H1 (cell line): Measurements from ENCODE around the gene CYP1A2. TPM values are rescaled to one million over a fixed set of nuclear protein-coding genes. Genes with fewer than 3 reads are reported as not detected.
A peak's percentile ranks its signal among the peaks of the same experiment; 100 is the strongest.

Source experiments
- CTCF ChIA-PET: fragments of 300-600 bp; sonication (Branson Sonifier 250); formaldehyde crosslinking; loops from one replicate; lab custom pipeline; 2021; ENCODE audit not compliant: partially characterized antibody; lab: Charles Lee
- POLR2A ChIA-PET: fragments of 300-600 bp; sonication (Branson Sonifier 250); formaldehyde crosslinking; loops from one replicate; lab custom pipeline; 2021; ENCODE audit warnings: inconsistent platforms; ENCODE audit not compliant: partially characterized antibody; lab: Charles Lee
- DNase-seq, 2 experiments: peaks; one replicate each; pipeline versions ENCODE4 v3.0.0 to v3.0.0-alpha.2; 2010 to 2022; ENCODE audit warnings: low spot score in 2 of 2, low read depth in 1 of 2, mixed read lengths in 1 of 2
- FAIRE-seq: peaks from 2 replicates; lab custom pipeline; 2011; peaks lifted over from hg19 to GRCh38; lab: Jason Lieb, UNC
- H2AFZ ChIP-seq: 2 replicates; pipeline ENCODE4 v1.8.1; 2012; ENCODE audit warnings: low read length, inconsistent platforms
- H2AK5ac ChIP-seq: 2 replicates; pipeline ENCODE4 v1.6.1; 2013; ENCODE audit warnings: low read depth, low read length
- H2BK120ac ChIP-seq: replicated peaks from 2 replicates; pipeline ENCODE3; 2013; ENCODE audit warnings: low read depth, low read length, inconsistent platforms
- H2BK12ac ChIP-seq: 2 replicates; pipeline ENCODE4 v1.6.1; 2013; ENCODE audit warnings: low read depth, low read length
- H2BK15ac ChIP-seq: 2 replicates; pipeline ENCODE4 v1.6.1; 2013; ENCODE audit warnings: low read length
- H2BK20ac ChIP-seq: 2 replicates; pipeline ENCODE4 v1.6.1; 2013; ENCODE audit warnings: low read length
- H2BK5ac ChIP-seq: 2 replicates; pipeline ENCODE4 v1.6.1; 2013; ENCODE audit warnings: low read depth, low read length
- H3K14ac ChIP-seq: 2 replicates; pipeline ENCODE4 v1.6.1; 2013; ENCODE audit warnings: inconsistent platforms; ENCODE audit not compliant: insufficient read length
- H3K18ac ChIP-seq: 2 replicates; pipeline ENCODE4 v1.6.1; 2013; ENCODE audit warnings: low read length; ENCODE audit errors: extremely low read depth
- H3K23ac ChIP-seq: 2 replicates; pipeline ENCODE4 v1.6.1; 2013; ENCODE audit warnings: inconsistent platforms; ENCODE audit not compliant: insufficient read length
- H3K23me2 ChIP-seq: 2 replicates; pipeline ENCODE4 v1.6.1; 2013; ENCODE audit warnings: low read depth, low read length
- H3K27ac ChIP-seq: 2 replicates; pipeline ENCODE4 v1.6.1; 2011; ENCODE audit warnings: low read depth, low read length, inconsistent platforms
- H3K27me3 ChIP-seq, 4 experiments: replicated peaks in 1 of 4; 1 replicate in 1 of 4; 2 replicates in 3 of 4; pipeline versions ENCODE4 v1.6.1 to v1.8.1; 2011 to 2013; ENCODE audit warnings: low read length in 3 of 4, mild to moderate bottlenecking in 3 of 4, inconsistent platforms in 2 of 4, mixed read lengths in 2 of 4, moderate library complexity in 1 of 4; ENCODE audit not compliant: control insufficient read depth in 3 of 4, insufficient read depth in 3 of 4; ENCODE audit errors: extremely low read depth in 1 of 4
- H3K36me3 ChIP-seq, 4 experiments: 2 replicates each; pipeline versions ENCODE4 v1.6.1 to v1.8.1; 2011 to 2013; ENCODE audit warnings: mild to moderate bottlenecking in 4 of 4, low read length in 3 of 4, moderate library complexity in 2 of 4, control low read depth in 1 of 4, inconsistent platforms in 1 of 4; ENCODE audit not compliant: insufficient read depth in 4 of 4, control insufficient read depth in 2 of 4
- H3K4ac ChIP-seq: replicated peaks from 2 replicates; pipeline ENCODE3; 2013; ENCODE audit warnings: low read length, low read depth, mixed read lengths, inconsistent platforms; ENCODE audit not compliant: insufficient read length
- H3K4me1 ChIP-seq, 4 experiments: replicated peaks in 1 of 4; 1 replicate in 1 of 4; 2 replicates in 3 of 4; pipeline versions ENCODE4 v1.6.1 to v1.8.1; 2011 to 2013; ENCODE audit warnings: low read length in 3 of 4, inconsistent platforms in 2 of 4, mixed read lengths in 1 of 4; ENCODE audit not compliant: insufficient read depth in 4 of 4, control insufficient read depth in 3 of 4
- H3K4me2 ChIP-seq, 2 experiments: 2 replicates each; pipeline versions ENCODE4 v1.6.1 to v1.8.1; 2011 to 2013; ENCODE audit warnings: low read depth in 2 of 2, low read length in 2 of 2, control low read depth in 1 of 2, inconsistent platforms in 1 of 2, mild to moderate bottlenecking in 1 of 2; ENCODE audit not compliant: insufficient read depth in 1 of 2
- H3K4me3 ChIP-seq, 4 experiments: fragments of 200-600, 300-600 bp in 1 of 4; sonication (generic), shearing (Covaris generic), sonication (Bioruptor Twin) in 1 of 4; 2 replicates each; pipeline versions ENCODE4 v1.5.1 to v1.8.1; 2011 to 2016; ENCODE audit warnings: low read length in 4 of 4, low read depth in 3 of 4, control low read depth in 2 of 4, inconsistent platforms in 2 of 4, mild to moderate bottlenecking in 2 of 4, mixed read lengths in 1 of 4, moderate library complexity in 1 of 4; ENCODE audit not compliant: insufficient read depth in 2 of 4; ENCODE audit errors: extremely low read depth in 1 of 4
- H3K56ac ChIP-seq: replicated peaks from 2 replicates; pipeline ENCODE3; 2013; ENCODE audit warnings: low read depth, mild to moderate bottlenecking, mixed read lengths, low read length, inconsistent platforms; ENCODE audit not compliant: insufficient read length
- H3K79me1 ChIP-seq: 2 replicates; pipeline ENCODE4 v1.6.1; 2013; ENCODE audit warnings: low read depth, low read length, control low read depth
- H3K79me2 ChIP-seq, 2 experiments: 2 replicates each; pipeline versions ENCODE4 v1.6.1 to v1.8.1; 2012 to 2013; ENCODE audit warnings: low read length in 2 of 2, mild to moderate bottlenecking in 2 of 2, inconsistent platforms in 1 of 2; ENCODE audit not compliant: insufficient read depth in 2 of 2, control insufficient read depth in 1 of 2
- H3K9ac ChIP-seq, 4 experiments: replicated peaks in 1 of 4; 1 replicate in 1 of 4; 2 replicates in 3 of 4; pipeline versions ENCODE4 v1.6.1 to v1.8.1; 2011 to 2013; ENCODE audit warnings: low read depth in 3 of 4, low read length in 3 of 4, control low read depth in 2 of 4, mild to moderate bottlenecking in 2 of 4, moderate library complexity in 2 of 4, inconsistent platforms in 1 of 4; ENCODE audit errors: extremely low read depth in 1 of 4
- H3K9me3 ChIP-seq, 2 experiments: 2 replicates each; pipeline versions ENCODE4 v1.6.1 to v1.8.1; 2012 to 2013; ENCODE audit warnings: mild to moderate bottlenecking in 2 of 2, moderate library complexity in 2 of 2, control low read depth in 1 of 2, inconsistent platforms in 1 of 2, low read depth in 1 of 2, low read length in 1 of 2, mixed read lengths in 1 of 2; ENCODE audit not compliant: insufficient read depth in 2 of 2
- H4K20me1 ChIP-seq, 2 experiments: replicated peaks in 1 of 2; 2 replicates each; pipeline versions ENCODE3 to v1.8.1; 2011 to 2013; ENCODE audit warnings: inconsistent platforms in 2 of 2, low read length in 2 of 2, mild to moderate bottlenecking in 1 of 2; ENCODE audit not compliant: insufficient read depth in 2 of 2, control insufficient read depth in 1 of 2
- H4K5ac ChIP-seq: 2 replicates; pipeline ENCODE4 v1.6.1; 2013; ENCODE audit warnings: low read length, low read depth, mixed read lengths, inconsistent platforms; ENCODE audit not compliant: insufficient read length
- H4K8ac ChIP-seq: 2 replicates; pipeline ENCODE4 v1.8.0; 2013; ENCODE audit warnings: mild to moderate bottlenecking, moderate library complexity, low read length, inconsistent platforms; ENCODE audit not compliant: insufficient read depth; ENCODE audit errors: extremely low read depth
- H4K91ac ChIP-seq: replicated peaks from 2 replicates; pipeline ENCODE3; 2013; ENCODE audit warnings: low read length, mixed read lengths, inconsistent platforms; ENCODE audit not compliant: insufficient read length
- EZH2 ChIP-seq: fragments of 200-600 bp; sonication (generic); IDR thresholded peaks from 2 replicates; pipeline ENCODE4 v1.7.1; 2012; ENCODE audit warnings: low read depth, mild to moderate bottlenecking, moderate library complexity, low read length, inconsistent platforms; ENCODE audit not compliant: severe bottlenecking
- PHF8 ChIP-seq: fragments of 200-600 bp; sonication (generic); conservative IDR thresholded peaks from 2 replicates; pipeline ENCODE4 v1.7.1; 2012; ENCODE audit warnings: low read depth, mild to moderate bottlenecking, inconsistent platforms, low read length, moderate library complexity
- WGBS, 2 experiments: shearing (Covaris generic) in 1 of 2; methylation state at CpG; one replicate each; pipeline versions ENCODE4 v1.1.6 to v1.1.7; 2013 to 2015; ENCODE audit warnings: low lambda C conversion rate in 2 of 2, mixed read lengths in 2 of 2, inconsistent platforms in 1 of 2, low coverage in 1 of 2, missing lambda C conversion rate in 1 of 2; ENCODE audit not compliant: insufficient replicate concordance in 2 of 2, insufficient coverage in 1 of 2, insufficient read length in 1 of 2; ENCODE audit errors: extremely low coverage in 1 of 2, missing lambda C conversion rate in 1 of 2; 5-methylcytosine and 5-hydroxymethylcytosine counted together
- polyA plus RNA-seq, 7 experiments: library from polyadenylated mRNA; depleted of rRNA in 3 of 7; stranded (reverse) in 5 of 7; unstranded in 2 of 7; fragments of >200 nt in 5 of 7; fragments of 200-250 nt in 2 of 7; gene quantifications; 1 replicate in 5 of 7; 2 replicates in 1 of 7; 4 replicates in 1 of 7; pipeline versions ENCODE4 v1.2.1 to v1.2.3, GENCODE V29; 2011 to 2013; ENCODE audit warnings: missing spikeins in 2 of 7, mixed read lengths in 2 of 7
- total RNA-seq: library from RNA; stranded (reverse); fragmentation: NEBNext Ultra II Directional; extraction: Animal tissue kit (Norgen Biotek cat#: 25700); gene quantifications from 2 replicates; pipeline ENCODE4 v1.2.1, GENCODE V29; 2021

The CYP1A2 gene
- total and polyA plus RNA-seq, 2 of the 8 experiments (the other 6 are each of a cell fraction or from before 2014, with no cell fraction given), result not detected

DNA sequence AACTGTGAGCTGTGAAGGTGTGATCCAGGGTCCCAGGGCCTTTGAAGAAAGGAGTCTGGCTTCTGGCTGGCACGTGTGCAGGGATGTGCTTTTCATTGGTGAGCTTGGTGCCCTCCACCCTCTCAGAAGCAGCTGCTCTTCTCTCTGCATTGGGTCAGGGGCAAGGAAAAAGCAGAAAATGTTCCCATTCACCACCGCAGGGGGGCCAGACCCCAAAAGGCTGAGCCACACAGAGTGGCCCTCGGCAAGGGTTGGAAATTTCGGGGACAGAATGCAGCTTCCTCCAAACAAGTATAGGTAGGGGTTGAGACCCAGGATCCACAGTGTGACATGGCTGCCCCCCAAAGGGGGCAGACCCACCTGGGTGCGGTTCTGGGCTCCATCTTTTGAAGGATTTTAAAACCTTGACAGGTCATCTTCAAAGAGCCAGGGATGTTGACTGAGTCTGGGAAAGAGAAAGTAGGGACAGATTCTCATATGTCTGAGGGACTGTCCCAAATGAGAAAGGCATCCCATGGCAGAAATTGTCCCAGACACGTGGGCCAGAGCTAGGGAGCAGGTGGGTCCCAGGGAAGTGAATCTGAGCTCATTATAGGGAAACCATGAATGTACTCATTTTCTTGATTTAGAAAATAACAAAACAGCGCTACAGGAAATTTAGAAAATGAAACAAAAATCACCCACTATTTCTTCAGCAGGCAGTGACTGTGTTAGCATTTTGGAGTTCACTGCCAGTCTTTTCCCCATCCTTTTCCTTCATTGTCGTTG lies 36.0 kb downstream of the CYP1A2 start:
- Histone ChIP-seq H4K8ac (no peak overlapping the region), H3K14ac (no peak overlapping the region), H3K9me3 (no peaks in the 10 kb centered on the region), H4K91ac (no peak overlapping the region), H3K79me2 (peaks cover 0 to 6% of the 10 kb centered on the region in 2 experiments; a peak in 1 of 4 replicates), H3K79me1 (peaks cover 22% of the 10 kb centered on the region), H3K56ac (no peak overlapping the region), H3K4me3 (no peak overlapping the region), H3K9ac (no peak overlapping the region), H2AFZ (no peak overlapping the region), H4K5ac (no peak overlapping the region), H4K20me1 (peaks cover 14 to 34% of the 10 kb centered on the region in 2 experiments), H2BK120ac (no peak overlapping the region), H3K27ac (no peak overlapping the region), H3K23me2 (peaks cover 9% of the 10 kb centered on the region), H3K36me3 (no peaks in the 10 kb centered on the region), H2BK5ac (no peak overlapping the region), H3K18ac (no peak overlapping the region), H2BK15ac (no peak overlapping the region), H3K4ac (no peak overlapping the region), H3K23ac (no peak overlapping the region), H3K4me2 (no peak overlapping the region), H3K27me3 (peaks cover 0 to 15% (median 11%) of the 10 kb centered on the region in 4 experiments; a peak in 6 of 7 replicates), H2BK20ac (no peak overlapping the region), H3K4me1 (peaks cover 4 to 36% (median 28%) of the 10 kb centered on the region in 4 experiments), H2AK5ac (no peak overlapping the region), H2BK12ac (no peak overlapping the region)
- ChIA-PET CTCF (interaction anchor here (1.0 to 53.7 kb wide), 14 partner anchors 8 to 166 kb away, joined by 3 to 1439 read pairs (median 10); partner anchors contain the start of genes CLK3 and CPLX3), POLR2A (interaction anchor here (0.6 to 5.6 kb wide), 7 partner anchors 9 to 211 kb away, joined by 3 to 26 read pairs (median 3); no protein-coding TSS in a partner anchor)
- 90% methylated on average over 8 of the region's 8 CpGs; no CpG with 5 or more reads in 1 of the 2 experiments for WGBS, 2 experiments
- no peak for DNase-seq
- no peak for TF ChIP-seq PHF8
- TF ChIP-seq EZH2, result peak; percentile 0
- no peak for FAIRE-seq
